GM18907 (cell line): Measurements from ENCODE around the gene TMEM25.
"Not testable (repeated sequence)": the region's sequence is repeated elsewhere in the genome, so short reads cannot be mapped to it uniquely, and the experiment has no call there.

Source experiments
- ATAC-seq: cut with Tn5 transposase; IDR thresholded peaks from one replicate; pipeline ENCODE4 v1.9.1; 2021; ENCODE audit warnings: mild to moderate bottlenecking, moderate library complexity; ENCODE audit not compliant: unreplicated experiment

Gene TMEM25

DNA sequence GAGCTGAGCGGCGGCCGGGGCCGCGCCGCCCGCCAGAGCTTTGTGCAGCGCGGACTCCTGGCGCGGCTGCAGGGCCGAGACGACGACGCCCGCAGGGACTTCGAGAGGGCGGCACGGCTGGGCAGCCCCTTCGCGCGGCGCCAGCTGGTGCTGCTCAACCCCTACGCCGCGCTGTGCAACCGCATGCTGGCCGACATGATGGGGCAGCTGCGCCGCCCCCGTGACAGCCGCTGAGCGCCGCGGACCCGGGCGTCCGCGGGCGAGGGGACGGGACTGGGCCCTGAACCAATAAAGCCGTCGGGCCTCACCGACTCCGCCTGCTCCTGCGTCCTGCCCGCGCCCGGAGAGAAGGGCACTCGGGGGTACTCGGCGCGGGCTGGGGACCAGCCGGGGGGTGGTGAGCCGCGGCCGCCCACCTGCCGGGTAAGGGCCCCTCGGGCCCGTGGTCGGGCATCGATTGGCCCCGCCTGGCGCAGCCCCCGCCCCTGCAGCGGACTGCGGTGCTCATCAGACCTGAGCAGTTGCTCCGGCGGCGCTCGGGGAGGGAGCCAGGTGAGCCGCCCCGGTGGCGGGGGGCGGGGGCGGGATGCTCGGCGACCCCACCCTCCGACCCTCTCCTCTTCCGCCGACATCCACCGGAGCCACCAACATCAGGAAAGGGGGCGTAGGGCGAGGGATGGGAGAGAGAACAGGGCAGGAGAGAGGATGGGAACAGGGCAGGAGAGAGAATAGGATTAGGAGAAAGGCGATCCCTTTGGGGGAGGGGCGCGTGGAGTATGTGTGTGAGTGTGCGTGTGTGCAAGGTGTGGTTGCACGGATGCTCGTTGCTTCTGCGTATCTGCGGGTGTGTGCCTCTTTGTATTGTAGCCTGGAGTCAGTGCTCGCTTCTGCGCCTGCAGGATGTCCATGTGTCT is at the start of gene TMEM25:
TSS of gene TMEM25 (plus strand) at position 510 of the 914 bp plus-strand sequence. CDS start 610 bp downstream, outside the sequence.
- peak; percentile 64 for ATAC-seq

DNA sequence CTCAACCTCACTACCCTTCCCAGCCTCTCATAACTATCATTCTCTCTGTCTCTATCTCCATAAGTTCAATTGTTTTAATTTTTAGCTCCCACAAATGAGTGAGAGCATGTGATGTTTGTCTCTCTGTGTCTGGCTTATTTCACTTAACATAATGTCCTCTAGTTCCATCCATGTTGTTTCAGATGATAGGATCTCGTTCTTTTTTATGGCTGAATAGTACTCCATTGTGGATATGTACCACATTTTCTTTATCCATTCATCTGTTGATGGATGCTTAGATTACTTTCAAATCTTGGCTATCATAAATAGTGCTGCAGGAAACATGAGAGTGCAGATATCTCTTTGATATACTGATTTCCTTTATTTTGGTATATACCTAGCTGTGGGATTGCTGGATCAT is 49.8 kb upstream of the TMEM25 start:
- not testable (repeated sequence) for ATAC-seq

DNA sequence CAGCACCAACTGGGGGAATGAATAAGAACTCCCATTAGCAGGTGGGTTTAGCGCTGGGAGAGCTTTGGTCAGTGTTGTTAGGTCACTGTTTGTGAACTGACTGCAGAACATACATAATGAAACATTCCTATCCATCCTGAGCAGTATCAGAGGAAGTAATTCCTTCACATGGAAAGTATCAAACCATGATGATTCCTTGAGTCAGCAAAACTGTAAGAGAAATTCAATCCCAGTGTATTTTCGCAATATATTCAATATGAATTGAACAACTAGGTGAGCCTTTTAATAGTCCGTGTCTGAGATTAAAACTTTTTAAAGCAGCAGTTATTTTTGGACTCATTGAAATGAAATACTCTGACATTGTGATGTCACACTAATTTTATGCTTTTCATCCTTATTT is 46.6 kb upstream of the TMEM25 start:
- no peak for ATAC-seq

DNA sequence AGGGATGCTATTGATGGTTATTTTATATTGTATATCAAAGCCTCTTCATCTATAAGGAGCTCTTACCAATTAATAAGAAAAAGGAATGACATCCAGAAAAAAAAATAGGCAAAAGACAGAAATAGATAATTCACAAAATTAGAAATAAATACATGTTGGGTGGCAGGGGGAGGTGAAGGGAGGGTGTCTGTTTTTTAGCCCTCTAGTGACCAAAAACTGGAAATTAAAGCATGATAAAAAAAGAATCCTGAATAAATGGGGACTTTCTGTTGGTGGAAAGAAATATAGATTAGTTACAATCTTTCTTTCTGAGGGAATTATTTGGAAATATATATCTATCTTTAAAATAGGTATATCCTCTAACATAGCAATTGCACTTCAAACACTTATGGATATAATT is 45.7 kb upstream of the TMEM25 start:
- ATAC-seq, result no peak

DNA sequence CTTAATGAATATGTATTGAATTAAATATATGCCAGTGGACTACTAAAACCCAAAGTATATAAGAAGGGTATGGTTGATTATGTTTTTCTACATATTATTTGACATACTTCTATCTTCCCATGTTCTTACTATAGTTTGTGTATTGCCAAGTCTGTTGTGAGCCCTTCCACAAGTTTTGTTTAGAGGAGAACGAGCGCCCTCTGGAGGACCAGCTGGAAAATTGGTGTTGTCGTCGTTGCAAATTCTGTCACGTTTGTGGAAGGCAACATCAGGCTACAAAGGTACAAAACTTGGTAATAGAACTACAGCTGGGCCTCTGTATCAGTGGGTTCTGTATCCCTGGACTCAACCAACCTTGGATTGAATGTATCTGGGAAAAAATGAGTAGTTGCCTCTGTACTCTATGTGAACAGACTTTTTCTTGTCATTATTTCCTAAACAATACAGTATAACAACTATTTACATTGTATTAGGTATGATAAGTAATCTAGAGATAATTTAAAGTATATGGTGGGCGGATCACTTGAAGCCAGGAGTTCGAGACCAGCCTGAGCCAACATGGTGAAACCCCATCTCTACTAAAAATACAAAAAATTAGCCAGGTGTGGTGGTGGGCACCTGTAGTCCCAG is 42.4 kb upstream of the TMEM25 start:
- ATAC-seq, result no peak

DNA sequence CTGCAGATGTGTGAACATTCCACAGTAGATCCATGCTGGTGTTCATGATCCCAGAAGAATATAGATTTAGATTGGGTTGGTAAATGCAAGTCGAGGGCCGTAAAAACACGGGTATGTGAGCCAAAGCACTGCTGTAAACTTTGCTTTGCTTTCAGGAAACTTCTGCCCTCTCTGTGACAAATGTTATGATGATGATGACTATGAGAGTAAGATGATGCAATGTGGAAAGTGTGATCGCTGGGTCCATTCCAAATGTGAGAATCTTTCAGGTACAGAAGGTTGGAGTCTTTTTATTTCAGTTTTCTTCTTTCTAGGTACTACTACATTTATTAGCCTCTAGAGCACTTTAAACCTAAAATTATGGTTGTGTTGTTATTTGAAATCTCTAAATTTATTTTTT is 40.0 kb upstream of the TMEM25 start:
- no peak for ATAC-seq

DNA sequence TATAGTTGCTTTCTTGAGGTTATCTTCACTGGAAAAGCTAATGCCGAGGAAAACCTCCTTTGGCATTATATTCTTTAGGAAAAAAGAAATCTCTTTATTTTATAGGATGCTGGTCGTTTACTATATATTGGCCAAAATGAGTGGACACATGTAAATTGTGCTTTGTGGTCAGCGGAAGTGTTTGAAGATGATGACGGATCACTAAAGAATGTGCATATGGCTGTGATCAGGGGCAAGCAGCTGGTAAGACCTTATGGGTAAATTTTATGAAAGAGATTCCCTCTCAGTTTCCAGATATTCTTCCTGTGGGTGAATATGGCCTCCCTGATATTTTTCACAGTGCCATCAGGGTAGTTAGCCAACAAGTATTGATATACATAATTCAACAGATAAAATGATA is 33.2 kb upstream of the TMEM25 start:
- no peak for ATAC-seq

DNA sequence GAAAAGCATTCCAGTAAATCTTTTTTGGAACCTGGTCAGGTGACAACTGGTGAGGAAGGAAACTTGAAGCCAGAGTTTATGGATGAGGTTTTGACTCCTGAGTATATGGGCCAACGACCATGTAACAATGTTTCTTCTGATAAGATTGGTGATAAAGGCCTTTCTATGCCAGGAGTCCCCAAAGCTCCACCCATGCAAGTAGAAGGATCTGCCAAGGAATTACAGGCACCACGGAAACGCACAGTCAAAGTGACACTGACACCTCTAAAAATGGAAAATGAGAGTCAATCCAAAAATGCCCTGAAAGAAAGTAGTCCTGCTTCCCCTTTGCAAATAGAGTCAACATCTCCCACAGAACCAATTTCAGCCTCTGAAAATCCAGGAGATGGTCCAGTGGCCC is 27.8 kb upstream of the TMEM25 start:
- ATAC-seq, result no peak

DNA sequence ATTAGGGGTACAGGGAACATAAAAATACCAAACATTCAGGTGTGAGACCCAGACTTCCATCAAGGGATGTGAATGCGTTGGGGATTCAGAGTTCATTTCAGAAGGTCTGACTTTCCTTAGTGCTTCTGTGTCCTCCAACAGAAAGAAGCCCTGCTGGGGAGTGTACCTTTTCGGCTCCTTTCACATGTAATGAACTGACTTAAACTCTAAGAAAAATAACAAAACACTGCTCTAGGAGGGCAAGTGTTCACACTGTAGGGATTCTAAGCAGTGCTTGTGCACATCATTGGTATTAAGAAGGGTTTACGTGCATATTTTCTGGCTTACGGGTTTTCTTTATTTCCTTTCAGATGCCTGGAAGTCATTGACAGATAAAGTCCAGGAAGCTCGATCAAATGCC is 19.4 kb upstream of the TMEM25 start:
- ATAC-seq, result no peak

DNA sequence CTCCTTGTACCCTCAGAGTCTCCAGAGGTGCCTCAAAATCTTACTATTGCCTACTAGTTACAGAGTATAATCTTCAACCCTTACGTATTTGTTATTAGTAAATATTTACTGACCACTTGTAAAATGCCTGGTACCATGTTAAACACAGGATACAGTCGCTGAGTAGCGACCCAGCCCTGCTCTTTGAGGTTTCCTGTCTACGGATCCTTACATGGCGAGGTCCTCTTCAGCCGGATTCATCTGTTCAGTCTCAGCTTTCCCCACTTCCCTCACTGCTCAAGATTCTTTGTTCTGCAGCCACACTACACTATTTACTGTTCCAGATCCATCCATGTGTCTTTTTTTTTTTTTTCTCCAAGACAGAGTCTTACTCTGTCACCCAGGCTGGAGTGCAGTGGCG is 16.9 kb upstream of the TMEM25 start:
- no peak for ATAC-seq

DNA sequence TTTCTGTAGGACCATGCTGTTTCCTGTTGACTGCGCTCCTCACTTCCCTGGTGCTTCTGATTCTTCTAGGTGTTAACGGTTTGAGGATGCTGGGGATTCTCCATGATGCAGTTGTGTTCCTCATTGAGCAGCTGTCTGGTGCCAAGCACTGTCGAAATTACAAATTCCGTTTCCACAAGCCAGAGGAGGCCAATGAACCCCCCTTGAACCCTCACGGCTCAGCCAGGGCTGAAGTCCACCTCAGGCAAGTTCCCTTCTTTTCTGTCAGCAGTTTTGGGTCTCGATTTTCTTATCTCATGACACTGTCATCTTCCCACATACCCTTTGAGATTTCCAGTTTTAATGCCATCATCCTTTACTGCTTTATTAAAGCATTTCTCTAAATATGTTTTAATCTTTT is 11.4 kb upstream of the TMEM25 start:
- no peak for ATAC-seq

DNA sequence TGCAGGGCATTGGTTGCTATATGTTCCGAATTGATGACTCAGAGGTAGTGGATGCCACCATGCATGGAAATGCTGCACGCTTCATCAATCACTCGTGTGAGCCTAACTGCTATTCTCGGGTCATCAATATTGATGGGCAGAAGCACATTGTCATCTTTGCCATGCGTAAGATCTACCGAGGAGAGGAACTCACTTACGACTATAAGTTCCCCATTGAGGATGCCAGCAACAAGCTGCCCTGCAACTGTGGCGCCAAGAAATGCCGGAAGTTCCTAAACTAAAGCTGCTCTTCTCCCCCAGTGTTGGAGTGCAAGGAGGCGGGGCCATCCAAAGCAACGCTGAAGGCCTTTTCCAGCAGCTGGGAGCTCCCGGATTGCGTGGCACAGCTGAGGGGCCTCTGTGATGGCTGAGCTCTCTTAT is 9.1 kb upstream of the TMEM25 start:
- ATAC-seq, result no peak

DNA sequence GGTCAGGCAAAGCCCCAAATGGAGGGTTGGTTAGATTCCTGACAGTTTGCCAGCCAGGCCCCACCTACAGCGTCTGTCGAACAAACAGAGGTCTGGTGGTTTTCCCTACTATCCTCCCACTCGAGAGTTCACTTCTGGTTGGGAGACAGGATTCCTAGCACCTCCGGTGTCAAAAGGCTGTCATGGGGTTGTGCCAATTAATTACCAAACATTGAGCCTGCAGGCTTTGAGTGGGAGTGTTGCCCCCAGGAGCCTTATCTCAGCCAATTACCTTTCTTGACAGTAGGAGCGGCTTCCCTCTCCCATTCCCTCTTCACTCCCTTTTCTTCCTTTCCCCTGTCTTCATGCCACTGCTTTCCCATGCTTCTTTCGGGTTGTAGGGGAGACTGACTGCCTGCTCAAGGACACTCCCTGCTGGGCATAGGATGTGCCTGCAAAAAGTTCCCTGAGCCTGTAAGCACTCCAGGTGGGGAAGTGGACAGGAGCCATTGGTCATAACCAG is 8.4 kb upstream of the TMEM25 start:
- ATAC-seq, result no peak

DNA sequence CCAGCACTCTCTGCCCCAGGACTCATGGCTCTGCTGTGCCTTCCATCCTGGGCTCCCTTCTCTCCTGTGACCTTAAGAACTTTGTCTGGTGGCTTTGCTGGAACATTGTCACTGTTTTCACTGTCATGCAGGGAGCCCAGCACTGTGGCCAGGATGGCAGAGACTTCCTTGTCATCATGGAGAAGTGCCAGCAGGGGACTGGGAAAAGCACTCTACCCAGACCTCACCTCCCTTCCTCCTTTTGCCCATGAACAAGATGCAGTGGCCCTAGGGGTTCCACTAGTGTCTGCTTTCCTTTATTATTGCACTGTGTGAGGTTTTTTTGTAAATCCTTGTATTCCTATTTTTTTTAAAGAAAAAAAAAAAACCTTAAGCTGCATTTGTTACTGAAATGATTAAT is 6.6 kb upstream of the TMEM25 start:
- ATAC-seq, result no peak

DNA sequence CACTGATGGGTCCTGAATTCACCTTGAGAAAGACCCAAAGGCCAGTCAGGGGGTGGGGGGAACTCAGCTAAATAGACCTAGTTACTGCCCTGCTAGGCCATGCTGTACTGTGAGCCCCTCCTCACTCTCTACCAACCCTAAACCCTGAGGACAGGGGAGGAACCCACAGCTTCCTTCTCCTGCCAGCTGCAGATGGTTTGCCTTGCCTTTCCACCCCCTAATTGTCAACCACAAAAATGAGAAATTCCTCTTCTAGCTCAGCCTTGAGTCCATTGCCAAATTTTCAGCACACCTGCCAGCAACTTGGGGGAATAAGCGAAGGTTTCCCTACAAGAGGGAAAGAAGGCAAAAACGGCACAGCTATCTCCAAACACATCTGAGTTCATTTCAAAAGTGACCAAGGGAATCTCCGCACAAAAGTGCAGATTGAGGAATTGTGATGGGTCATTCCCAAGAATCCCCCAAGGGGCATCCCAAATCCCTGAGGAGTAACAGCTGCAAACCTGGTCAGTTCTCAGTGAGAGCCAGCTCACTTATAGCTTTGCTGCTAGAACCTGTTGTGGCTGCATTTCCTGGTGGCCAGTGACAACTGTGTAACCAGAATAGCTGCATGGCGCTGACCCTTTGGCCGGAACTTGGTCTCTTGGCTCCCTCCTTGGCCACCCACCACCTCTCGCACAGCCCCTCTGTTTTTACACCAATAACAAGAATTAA is 6.1 kb upstream of the TMEM25 start:
- ATAC-seq, result no peak

DNA sequence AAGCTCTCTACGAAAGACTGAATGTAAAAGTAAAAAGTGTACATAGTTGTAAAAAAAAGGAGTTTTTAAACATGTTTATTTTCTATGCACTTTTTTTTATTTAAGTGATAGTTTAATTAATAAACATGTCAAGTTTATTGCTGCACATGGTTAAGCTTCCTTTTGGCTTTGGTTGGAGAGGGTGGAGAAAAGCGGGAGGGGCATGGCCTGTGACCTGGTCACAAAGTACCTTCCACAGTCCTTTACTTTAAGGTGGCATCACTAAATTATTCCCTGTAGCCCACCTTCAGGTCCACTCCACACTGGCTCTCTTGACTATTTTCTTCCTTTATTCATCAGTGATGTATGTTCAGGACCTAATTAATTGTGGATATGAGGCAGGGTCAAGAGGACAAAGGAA is 4.3 kb upstream of the TMEM25 start:
- no peak for ATAC-seq

DNA sequence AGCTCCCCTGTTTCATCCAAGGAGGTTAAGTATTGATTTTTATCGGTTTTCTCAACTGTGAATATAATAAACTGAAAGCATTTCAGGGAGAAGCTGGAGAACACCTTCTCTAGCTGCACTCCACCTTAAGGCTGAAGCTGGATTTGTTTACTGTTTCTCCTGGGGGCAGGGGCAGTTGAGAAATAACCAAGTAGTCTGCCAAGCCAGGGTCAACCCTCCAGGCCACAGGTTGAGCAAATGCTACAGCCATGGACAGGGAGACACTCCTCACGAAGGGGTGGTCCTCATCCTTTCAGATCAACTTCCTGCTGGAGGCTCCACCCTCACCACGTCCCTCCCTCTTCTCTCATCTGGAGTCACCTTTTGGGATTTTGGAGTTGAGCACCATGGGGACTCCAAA is 3.9 kb upstream of the TMEM25 start, which contains the start of gene TTC36:
TSS of gene TTC36 (plus strand) at position 366 of the 400 bp plus-strand sequence. CDS start at position 387, 21 bp downstream.
- no peak for ATAC-seq

DNA sequence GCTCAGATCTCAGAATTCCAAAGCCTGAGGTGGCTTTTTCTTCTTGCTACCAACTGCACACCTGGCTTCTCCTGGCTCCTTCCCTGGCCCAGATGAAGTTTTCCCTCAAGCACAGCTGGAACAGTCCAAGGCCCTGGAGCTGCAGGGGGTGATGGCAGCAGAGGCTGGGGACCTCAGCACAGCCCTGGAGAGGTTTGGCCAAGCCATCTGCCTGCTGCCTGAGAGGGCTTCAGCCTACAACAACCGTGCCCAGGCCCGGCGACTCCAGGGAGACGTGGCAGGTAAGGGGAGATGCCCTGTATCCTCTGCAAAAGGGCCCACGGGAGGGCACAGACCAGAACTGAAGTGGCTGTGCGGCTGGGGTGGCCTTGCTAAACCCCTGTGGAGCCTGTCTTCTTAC is 2.5 kb upstream of the TMEM25 start:
- ATAC-seq, result no peak

DNA sequence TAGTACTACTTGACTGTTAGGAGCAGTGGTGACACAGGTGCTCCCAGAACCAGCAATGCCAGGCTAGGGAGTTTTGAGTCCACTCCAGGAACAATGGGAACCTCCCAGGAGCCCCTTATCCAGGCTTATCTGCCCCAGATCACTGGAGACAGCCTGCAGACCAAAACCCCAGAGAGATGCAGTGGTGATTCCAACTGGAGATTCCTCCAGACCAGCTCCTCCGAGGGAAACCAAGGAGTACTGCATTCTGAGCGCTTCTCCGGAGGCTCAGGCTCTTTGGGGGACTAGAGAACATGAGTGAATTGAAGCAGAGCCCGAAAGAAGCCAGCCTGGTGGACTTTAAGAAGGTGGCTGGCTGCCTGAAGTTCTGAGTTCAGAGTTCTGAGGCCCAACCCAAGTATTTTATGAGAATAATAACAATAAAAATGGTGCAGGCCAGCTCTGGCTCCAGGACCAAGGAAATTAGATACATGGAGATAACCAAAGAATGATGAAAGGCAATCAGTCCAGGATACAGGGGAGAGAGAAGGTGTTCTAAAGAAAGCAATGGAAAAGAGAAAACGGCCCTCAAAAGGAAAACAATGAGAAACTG is 1.3 kb upstream of the TMEM25 start:
- ATAC-seq, result no peak

DNA sequence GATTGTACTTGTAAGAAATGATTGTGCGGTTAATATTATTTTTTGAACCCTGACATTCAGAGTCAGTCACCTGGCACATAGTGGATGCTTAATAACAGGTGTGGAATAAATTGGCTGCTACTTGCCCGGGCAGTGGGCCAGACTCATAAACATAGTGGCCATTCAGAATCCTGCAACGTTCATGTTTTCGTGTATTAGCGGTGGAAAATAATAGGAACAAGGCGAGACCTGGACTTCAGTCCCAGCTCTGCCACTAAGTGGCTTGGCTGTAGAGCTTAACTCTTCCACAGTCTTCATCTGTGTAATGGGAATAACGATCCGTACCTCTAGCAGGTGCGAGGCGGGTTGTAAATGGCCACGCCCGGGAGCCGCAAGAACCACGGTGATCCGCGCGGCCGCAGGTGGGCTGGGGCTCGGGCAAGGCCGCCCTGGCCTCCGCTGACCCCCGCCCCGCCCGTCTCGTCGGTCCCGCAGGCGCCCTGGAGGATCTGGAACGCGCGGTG is 761 bp upstream of the TMEM25 start:
- ATAC-seq, result no peak

DNA sequence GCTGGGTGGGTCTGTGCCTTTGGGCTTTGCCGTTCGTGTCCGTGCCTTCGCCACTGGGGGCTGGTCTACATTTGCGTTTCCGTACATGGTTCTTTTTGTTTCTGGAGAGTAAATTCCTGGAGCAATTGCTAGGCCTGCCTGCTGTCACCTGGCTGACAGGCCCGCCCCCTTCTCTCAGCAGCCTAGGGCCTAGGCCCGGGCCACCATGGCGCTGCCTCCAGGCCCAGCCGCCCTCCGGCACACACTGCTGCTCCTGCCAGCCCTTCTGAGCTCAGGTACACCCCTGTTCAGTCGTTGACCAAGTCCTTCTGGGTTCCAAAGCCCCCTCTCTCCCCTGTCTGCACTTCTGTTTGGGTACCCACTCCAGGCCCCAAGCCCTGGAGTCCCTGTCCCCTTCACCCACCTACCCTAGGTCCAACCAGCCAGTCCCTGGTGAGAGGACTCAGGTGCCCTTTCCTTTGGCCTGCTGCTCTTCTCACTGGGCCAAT is 649 bp downstream of the TMEM25 start:
- no peak for ATAC-seq
